Measurements from ENCODE around the gene RHBDL1.

Gene RHBDL1

DNA sequence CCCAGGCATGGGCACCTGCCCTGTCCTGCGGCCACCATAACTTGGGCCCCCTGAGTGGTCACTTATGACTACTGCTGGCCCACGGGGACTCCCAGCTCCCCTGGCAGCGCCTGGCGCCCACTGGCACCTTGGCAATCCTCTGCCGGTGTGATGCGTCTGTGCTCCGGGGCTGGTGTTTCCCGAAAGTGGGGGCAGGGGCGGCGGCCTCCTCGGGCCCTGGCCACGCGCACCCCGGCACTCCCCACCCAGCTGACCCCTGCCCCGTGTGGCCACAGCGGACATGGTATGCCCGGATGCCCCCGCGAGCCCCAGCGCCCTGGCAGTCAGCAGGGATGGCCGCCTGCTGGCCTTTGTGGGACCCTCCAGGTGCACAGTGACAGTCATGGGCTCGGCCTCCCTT is 18.0 kb upstream of the RHBDL1 start:
- Histone ChIP-seq H3K4me2 (ENCODE audit: insufficient read depth, low read length) (no peak overlapping the region), H3K27ac (ENCODE audit: low read length) (no peak overlapping the region), H3K36me3 (ENCODE audit: insufficient read depth, low read length) (peaks cover 87% of the 10 kb centered on the region), H3K27me3 (ENCODE audit: insufficient read depth, low read length, poor library complexity) (no peaks in the 10 kb centered on the region), H3K4me1 (ENCODE audit: insufficient read depth, low read length) (no peaks in the 10 kb centered on the region), H4K20me1 (ENCODE audit: insufficient read depth, low read length) (peaks cover 23% of the 10 kb centered on the region), H3K4me3 (ENCODE audit: low read depth in 1 of 2, low read length in 2 of 2) (no peak overlapping the region), H3K79me2 (ENCODE audit: insufficient read depth, low read length) (no peaks in the 10 kb centered on the region), H3K9ac (ENCODE audit: low read depth, low read length) (no peak overlapping the region), H3K9me3 (ENCODE audit: insufficient read depth, low read length, severe bottlenecking) (no peaks in the 10 kb centered on the region), H2AFZ (ENCODE audit: low read depth, low read length) (no peak overlapping the region)
- ATAC-seq (ENCODE audit: insufficient read depth, low read depth): no peak
- no peak for DNase-seq
- TF ChIP-seq, protein P1, sequence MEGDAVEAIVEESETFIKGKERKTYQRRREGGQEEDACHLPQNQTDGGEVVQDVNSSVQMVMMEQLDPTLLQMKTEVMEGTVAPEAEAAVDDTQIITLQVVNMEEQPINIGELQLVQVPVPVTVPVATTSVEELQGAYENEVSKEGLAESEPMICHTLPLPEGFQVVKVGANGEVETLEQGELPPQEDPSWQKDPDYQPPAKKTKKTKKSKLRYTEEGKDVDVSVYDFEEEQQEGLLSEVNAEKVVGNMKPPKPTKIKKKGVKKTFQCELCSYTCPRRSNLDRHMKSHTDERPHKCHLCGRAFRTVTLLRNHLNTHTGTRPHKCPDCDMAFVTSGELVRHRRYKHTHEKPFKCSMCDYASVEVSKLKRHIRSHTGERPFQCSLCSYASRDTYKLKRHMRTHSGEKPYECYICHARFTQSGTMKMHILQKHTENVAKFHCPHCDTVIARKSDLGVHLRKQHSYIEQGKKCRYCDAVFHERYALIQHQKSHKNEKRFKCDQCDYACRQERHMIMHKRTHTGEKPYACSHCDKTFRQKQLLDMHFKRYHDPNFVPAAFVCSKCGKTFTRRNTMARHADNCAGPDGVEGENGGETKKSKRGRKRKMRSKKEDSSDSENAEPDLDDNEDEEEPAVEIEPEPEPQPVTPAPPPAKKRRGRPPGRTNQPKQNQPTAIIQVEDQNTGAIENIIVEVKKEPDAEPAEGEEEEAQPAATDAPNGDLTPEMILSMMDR (IDR thresholded peaks at IDR 0.05; ENCODE audit: borderline replicate concordance, extremely low read depth, low read length, poor library complexity, severe bottlenecking): no peak
- TF ChIP-seq EZH2 (IDR thresholded peaks at IDR 0.05; ENCODE audit: borderline replicate concordance, low read depth, low read length, severe bottlenecking): no peak

DNA sequence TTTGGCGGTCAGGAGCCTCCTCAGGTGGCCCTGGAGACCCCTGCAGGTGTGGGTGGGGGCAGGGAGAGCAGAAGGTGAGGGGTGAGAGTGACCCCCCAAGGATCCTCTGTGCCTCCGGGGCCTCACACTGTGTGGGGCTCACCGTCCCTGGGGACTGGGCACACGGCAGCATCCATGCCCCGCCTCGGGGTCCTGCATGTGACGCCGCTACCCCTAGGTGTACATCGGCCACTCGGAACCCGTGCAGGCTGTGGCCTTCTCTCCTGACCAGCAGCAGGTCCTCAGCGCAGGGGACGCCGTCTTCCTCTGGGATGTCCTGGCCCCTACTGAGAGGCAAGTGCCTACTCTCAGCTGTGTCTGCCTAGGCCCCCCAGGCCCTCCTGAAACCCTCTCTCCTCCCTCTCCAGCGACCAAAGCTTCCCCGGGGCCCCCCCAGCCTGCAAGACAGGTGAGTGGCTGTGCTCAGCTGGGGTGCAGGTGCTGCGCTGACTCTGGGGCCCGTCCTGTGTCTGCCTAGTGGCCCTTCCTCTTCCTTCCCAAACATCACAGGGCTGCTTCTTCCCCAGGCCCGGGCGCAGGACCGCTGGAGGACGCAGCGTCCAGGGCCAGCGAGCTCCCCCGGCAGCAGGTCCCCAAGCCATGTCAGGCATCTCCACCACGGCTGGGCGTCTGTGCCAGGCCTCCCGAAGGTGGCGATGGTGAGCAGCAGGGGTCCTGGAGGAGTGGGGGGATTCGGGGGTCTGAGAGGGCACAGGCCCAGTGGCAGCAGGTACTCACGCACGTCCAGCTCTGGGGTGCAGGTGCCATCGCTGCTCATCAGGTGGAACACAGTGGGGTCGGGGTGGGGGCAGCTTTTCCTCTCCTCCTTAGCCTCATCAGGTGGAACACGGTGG is 16.5 kb upstream of the RHBDL1 start:
- no peak overlapping the region for H3K4me2 ChIP-seq (ENCODE audit: insufficient read depth, low read length)
- TF ChIP-seq, protein P1 (IDR thresholded peaks at IDR 0.05; ENCODE audit: borderline replicate concordance, extremely low read depth, low read length, poor library complexity, severe bottlenecking): peak; percentile 38
- no peak for TF ChIP-seq EZH2 (IDR thresholded peaks at IDR 0.05; ENCODE audit: borderline replicate concordance, low read depth, low read length, severe bottlenecking)
- H2AFZ ChIP-seq (ENCODE audit: low read depth, low read length): no peak overlapping the region
- H3K27me3 ChIP-seq (ENCODE audit: insufficient read depth, low read length, poor library complexity): no peaks in the 10 kb centered on the region
- H3K4me1 ChIP-seq (ENCODE audit: insufficient read depth, low read length): no peaks in the 10 kb centered on the region
- no peak overlapping the region for H3K27ac ChIP-seq (ENCODE audit: low read length)
- ATAC-seq (ENCODE audit: insufficient read depth, low read depth): no peak
- no peaks in the 10 kb centered on the region for H3K9me3 ChIP-seq (ENCODE audit: insufficient read depth, low read length, severe bottlenecking)
- H3K36me3 ChIP-seq (ENCODE audit: insufficient read depth, low read length): peaks cover 78% of the 10 kb centered on the region
- DNase-seq: no peak
- no peaks in the 10 kb centered on the region for H3K79me2 ChIP-seq (ENCODE audit: insufficient read depth, low read length)
- H4K20me1 ChIP-seq (ENCODE audit: insufficient read depth, low read length): peaks cover 23% of the 10 kb centered on the region
- H3K9ac ChIP-seq (ENCODE audit: low read depth, low read length): no peak overlapping the region
- no peak overlapping the region for H3K4me3 ChIP-seq (ENCODE audit: low read depth in 1 of 2, low read length in 2 of 2)

DNA sequence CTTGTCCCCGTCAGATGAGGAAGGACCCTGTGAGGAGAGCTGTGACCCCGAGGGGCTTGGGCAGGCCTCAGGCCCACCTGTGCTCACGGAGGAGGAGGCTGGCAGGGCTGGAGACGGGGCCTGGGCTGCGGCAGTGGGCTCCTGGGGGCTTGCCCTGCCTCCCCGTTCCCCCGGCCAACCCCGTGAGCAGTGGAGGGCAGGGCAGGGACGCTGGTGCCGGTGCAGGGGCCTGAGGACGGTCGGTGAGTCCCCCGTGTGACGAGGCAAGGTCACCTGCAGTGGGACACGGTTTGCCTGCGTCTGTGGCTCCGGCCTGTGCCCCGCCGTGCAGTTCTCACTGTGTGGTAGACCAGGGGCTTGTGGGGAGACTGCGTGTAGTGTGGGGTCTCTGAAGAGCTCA is 15.9 kb upstream of the RHBDL1 start:
- no peak for TF ChIP-seq EZH2 (IDR thresholded peaks at IDR 0.05; ENCODE audit: borderline replicate concordance, low read depth, low read length, severe bottlenecking)
- TF ChIP-seq, protein P1 (IDR thresholded peaks at IDR 0.05; ENCODE audit: borderline replicate concordance, extremely low read depth, low read length, poor library complexity, severe bottlenecking): no peak
- no peaks in the 10 kb centered on the region for H3K27me3 ChIP-seq (ENCODE audit: insufficient read depth, low read length, poor library complexity)
- no peak overlapping the region for H2AFZ ChIP-seq (ENCODE audit: low read depth, low read length)
- no peak overlapping the region for H3K27ac ChIP-seq (ENCODE audit: low read length)
- H3K4me3 ChIP-seq (ENCODE audit: low read depth in 1 of 2, low read length in 2 of 2): no peak overlapping the region
- no peak overlapping the region for H3K4me2 ChIP-seq (ENCODE audit: insufficient read depth, low read length)
- no peaks in the 10 kb centered on the region for H3K9me3 ChIP-seq (ENCODE audit: insufficient read depth, low read length, severe bottlenecking)
- no peak overlapping the region for H3K9ac ChIP-seq (ENCODE audit: low read depth, low read length)
- peaks cover 23% of the 10 kb centered on the region for H4K20me1 ChIP-seq (ENCODE audit: insufficient read depth, low read length)
- ATAC-seq (ENCODE audit: insufficient read depth, low read depth) (no peak), DNase-seq (no peak)
- H3K4me1 ChIP-seq (ENCODE audit: insufficient read depth, low read length): no peaks in the 10 kb centered on the region
- no peaks in the 10 kb centered on the region for H3K79me2 ChIP-seq (ENCODE audit: insufficient read depth, low read length)
- H3K36me3 ChIP-seq (ENCODE audit: insufficient read depth, low read length): peaks cover 79% of the 10 kb centered on the region
